Measurements from ENCODE around the gene TUBB6.
A peak's percentile ranks its signal among the peaks of the same experiment; 100 is the strongest.

Gene TUBB6

GRCh38 chr18:12296087-12296403 is 12.0 kb upstream of the TUBB6 start:
- H3K36me3 ChIP-seq (ENCODE audit: low read depth), result no peaks in the 10 kb centered on the region
- no peak for DNase-seq (ENCODE audit: low spot score)
- H3K4me1 ChIP-seq (ENCODE audit: insufficient read depth, poor library complexity, severe bottlenecking), result peaks cover 14% of the 10 kb centered on the region
- TF ChIP-seq CTCF (IDR thresholded peaks at IDR 0.05; ENCODE audit: poor library complexity, severe bottlenecking), result no peak
- no peak overlapping the region for H3K4me3 ChIP-seq (ENCODE audit: severe bottlenecking)
- H3K27ac ChIP-seq (ENCODE audit: poor library complexity, severe bottlenecking), result peak overlapping the region; percentile 57
- peaks cover 3% of the 10 kb centered on the region for H3K9me3 ChIP-seq (ENCODE audit: severe bottlenecking)
- H3K27me3 ChIP-seq (ENCODE audit: insufficient read depth, poor library complexity, severe bottlenecking), result no peaks in the 10 kb centered on the region
- peak; percentile 64 for ATAC-seq (ENCODE audit: low read depth)

GRCh38 chr18:12296457-12296856 is 11.6 kb upstream of the TUBB6 start:
- Histone ChIP-seq H3K4me1 (ENCODE audit: insufficient read depth, poor library complexity, severe bottlenecking) (peaks cover 14% of the 10 kb centered on the region), H3K4me3 (ENCODE audit: severe bottlenecking) (no peak overlapping the region), H3K27me3 (ENCODE audit: insufficient read depth, poor library complexity, severe bottlenecking) (no peaks in the 10 kb centered on the region), H3K9me3 (ENCODE audit: severe bottlenecking) (peaks cover 3% of the 10 kb centered on the region), H3K27ac (ENCODE audit: poor library complexity, severe bottlenecking) (peak overlapping the region; percentile 57), H3K36me3 (ENCODE audit: low read depth) (no peaks in the 10 kb centered on the region)
- DNase-seq (ENCODE audit: low spot score) (no peak), ATAC-seq (ENCODE audit: low read depth) (peak; percentile 60)
- no peak for TF ChIP-seq CTCF (IDR thresholded peaks at IDR 0.05; ENCODE audit: poor library complexity, severe bottlenecking)

- ATAC-seq (ENCODE audit: low read depth) (no peak), DNase-seq (ENCODE audit: low spot score) (no peak)
- H3K36me3 ChIP-seq (ENCODE audit: low read depth), result no peaks in the 10 kb centered on the region
- H3K4me3 ChIP-seq (ENCODE audit: severe bottlenecking), result no peak overlapping the region
- H3K9me3 ChIP-seq (ENCODE audit: severe bottlenecking), result peaks cover 3% of the 10 kb centered on the region
- no peak overlapping the region for H3K27ac ChIP-seq (ENCODE audit: poor library complexity, severe bottlenecking)
- TF ChIP-seq CTCF (IDR thresholded peaks at IDR 0.05; ENCODE audit: poor library complexity, severe bottlenecking), result no peak
- peaks cover 18% of the 10 kb centered on the region for H3K4me1 ChIP-seq (ENCODE audit: insufficient read depth, poor library complexity, severe bottlenecking)
- no peaks in the 10 kb centered on the region for H3K27me3 ChIP-seq (ENCODE audit: insufficient read depth, poor library complexity, severe bottlenecking)
Measured at GRCh38 chr18:12299862-12300261, 8.2 kb upstream of the TUBB6 start.

- H3K36me3 ChIP-seq (ENCODE audit: low read depth), result no peaks in the 10 kb centered on the region
- DNase-seq (ENCODE audit: low spot score), result no peak
- no peak overlapping the region for H3K27ac ChIP-seq (ENCODE audit: poor library complexity, severe bottlenecking)
- no peak for TF ChIP-seq CTCF (IDR thresholded peaks at IDR 0.05; ENCODE audit: poor library complexity, severe bottlenecking)
- peaks cover 3% of the 10 kb centered on the region for H3K9me3 ChIP-seq (ENCODE audit: severe bottlenecking)
- ATAC-seq (ENCODE audit: low read depth), result no peak
- H3K4me1 ChIP-seq (ENCODE audit: insufficient read depth, poor library complexity, severe bottlenecking), result peaks cover 12% of the 10 kb centered on the region
- H3K4me3 ChIP-seq (ENCODE audit: severe bottlenecking), result no peak overlapping the region
- no peaks in the 10 kb centered on the region for H3K27me3 ChIP-seq (ENCODE audit: insufficient read depth, poor library complexity, severe bottlenecking)
Measured at GRCh38 chr18:12301263-12302005, 6.6 kb upstream of the TUBB6 start.

- H3K4me3 ChIP-seq (ENCODE audit: severe bottlenecking), result no peak overlapping the region
- no peaks in the 10 kb centered on the region for H3K36me3 ChIP-seq (ENCODE audit: low read depth)
- H3K9me3 ChIP-seq (ENCODE audit: severe bottlenecking), result no peaks in the 10 kb centered on the region
- peaks cover 14% of the 10 kb centered on the region for H3K4me1 ChIP-seq (ENCODE audit: insufficient read depth, poor library complexity, severe bottlenecking)
- DNase-seq (ENCODE audit: low spot score), result no peak
- no peak overlapping the region for H3K27ac ChIP-seq (ENCODE audit: poor library complexity, severe bottlenecking)
- no peak for TF ChIP-seq CTCF (IDR thresholded peaks at IDR 0.05; ENCODE audit: poor library complexity, severe bottlenecking)
- H3K27me3 ChIP-seq (ENCODE audit: insufficient read depth, poor library complexity, severe bottlenecking), result no peaks in the 10 kb centered on the region
- no peak for ATAC-seq (ENCODE audit: low read depth)
Measured at GRCh38 chr18:12302391-12303147, 5.5 kb upstream of the TUBB6 start.

Data from RWPE2 (cell line).